GM12878 (cell line): Measurements from ENCODE around the gene DCTN4. TPM values are rescaled to one million over a fixed set of nuclear protein-coding genes. Genes with fewer than 3 reads are reported as not detected.

ENCODE experiments used
- ATAC-seq: fragments of 200-7000 bp; cut with Tn5 transposase; 3 replicates; pipeline ENCODE4 v1.9.1; 2020; ENCODE audit warnings: mild to moderate bottlenecking, moderate library complexity
- BruUV-seq: library from RNA; stranded (reverse); fragments of 400-500 nt; replicated peaks from 2 replicates; lab custom pipeline; 2021; lab: Mats Ljungman, UMichigan
- CTCF ChIA-PET: fragments of 300-600 bp; sonication (Branson Sonifier 250); formaldehyde crosslinking; extraction: SDS; loops from one replicate; lab custom pipeline; 2021; ENCODE audit warnings: inconsistent platforms; lab: Yijun Ruan, JAX
- POLR2A ChIA-PET: fragments of 350-600 bp; formaldehyde crosslinking; extraction: SDS; loops from one replicate; lab custom pipeline; 2021; ENCODE audit warnings: inconsistent platforms; lab: Charles Lee
- RAD21 ChIA-PET: fragments of 300-600 bp; sonication (Branson Sonifier 250); formaldehyde crosslinking; loops from one replicate; lab custom pipeline; 2023; ENCODE audit warnings: antibody characterized with exemption; ENCODE audit not compliant: unreplicated experiment; lab: Charles Lee
- SMC1A ChIA-PET: fragments of 300-600 bp; sonication (Branson Sonifier 250); formaldehyde crosslinking; loops from one replicate; lab custom pipeline; 2023; ENCODE audit not compliant: unreplicated experiment, uncharacterized antibody; lab: Charles Lee
- DNase-seq: peaks from one replicate; pipeline ENCODE4 v3.0.0-alpha.2; 2011; ENCODE audit warnings: low read depth, low spot score
- FAIRE-seq: peaks from 3 replicates; lab custom pipeline; 2011; peaks lifted over from hg19 to GRCh38; lab: Jason Lieb, UNC
- H2AFZ ChIP-seq: 2 replicates; pipeline ENCODE4 v1.6.0; 2011; ENCODE audit warnings: low read depth, low read length, control low read depth; ENCODE audit not compliant: control insufficient read depth
- H3K27ac ChIP-seq: 2 replicates; pipeline ENCODE4 v1.5.1; 2011; ENCODE audit warnings: control low read depth; ENCODE audit not compliant: control insufficient read depth, insufficient read depth
- H3K27me3 ChIP-seq, 2 experiments: replicated peaks in 1 of 2; 2 replicates each; pipeline versions ENCODE4 v1.6.0 to v1.6.1; 2011; ENCODE audit warnings: low read length in 1 of 2; ENCODE audit not compliant: control insufficient read depth in 2 of 2, insufficient read depth in 2 of 2
- H3K36me3 ChIP-seq, 2 experiments: 2 replicates each; pipeline ENCODE4 v1.5.1; 2011; ENCODE audit warnings: low read length in 1 of 2; ENCODE audit not compliant: control insufficient read depth in 2 of 2, insufficient read depth in 2 of 2
- H3K4me1 ChIP-seq: 2 replicates; pipeline ENCODE4 v1.6.1; 2011; ENCODE audit warnings: mild to moderate bottlenecking, low read length, moderate library complexity, mixed read lengths; ENCODE audit not compliant: control insufficient read depth, insufficient read depth
- H3K4me2 ChIP-seq: 2 replicates; pipeline ENCODE4 v1.6.0; 2011; ENCODE audit warnings: control low read depth; ENCODE audit not compliant: control insufficient read depth, insufficient read depth
- H3K4me3 ChIP-seq: fragments of 200-600 bp; sonication (generic); 2 replicates; pipeline ENCODE4 v1.5.1; 2016
- H3K79me2 ChIP-seq: 2 replicates; pipeline ENCODE4 v1.6.0; 2011; ENCODE audit warnings: low read length; ENCODE audit not compliant: control insufficient read depth, insufficient read depth
- H3K9ac ChIP-seq: 2 replicates; pipeline ENCODE4 v1.8.0; 2011; ENCODE audit warnings: low read length, control low read depth, mixed read lengths; ENCODE audit not compliant: control insufficient read depth, insufficient read depth
- H3K9me3 ChIP-seq: replicated peaks from 3 replicates; pipeline ENCODE4 v1.5.1; 2011; ENCODE audit warnings: mild to moderate bottlenecking, low read length; ENCODE audit not compliant: control insufficient read depth, insufficient read depth
- H4K20me1 ChIP-seq: 2 replicates; pipeline ENCODE4 v1.6.0; 2011; ENCODE audit not compliant: control insufficient read depth, insufficient read depth
- BMI1 ChIP-seq: fragments of 450-650 bp; IDR thresholded peaks from 2 replicates; pipeline ENCODE4 v1.6.1; 2016; ENCODE audit warnings: mild to moderate bottlenecking, moderate library complexity, borderline replicate concordance
- CREM ChIP-seq: IDR thresholded peaks from 2 replicates; pipeline ENCODE4 v1.6.1; 2014; ENCODE audit warnings: antibody characterized with exemption, low read depth
- JUNB ChIP-seq: IDR thresholded peaks from 2 replicates; pipeline ENCODE4 v1.6.1; 2016; ENCODE audit warnings: antibody characterized with exemption, mild to moderate bottlenecking
- NR2F1 ChIP-seq: fragments of 450-650 bp; conservative IDR thresholded peaks from 2 replicates; pipeline ENCODE4 v1.6.1; 2017; ENCODE audit warnings: mild to moderate bottlenecking
- NRF1 ChIP-seq: conservative IDR thresholded peaks from 2 replicates; pipeline ENCODE4 v1.6.1; 2011; ENCODE audit warnings: mild to moderate bottlenecking, low read depth, low read length, improper control_type of control experiment
- PML ChIP-seq: IDR thresholded peaks from 2 replicates; pipeline ENCODE4 v1.6.1; 2012; ENCODE audit warnings: low read length, inconsistent platforms
- POU2F2 ChIP-seq: IDR thresholded peaks from 3 replicates; pipeline ENCODE4 v1.6.1; 2011; ENCODE audit warnings: low read depth, mild to moderate bottlenecking, low read length, borderline replicate concordance
- SP1 ChIP-seq: IDR thresholded peaks from one replicate; pipeline ENCODE4 v1.6.1; 2011; ENCODE audit warnings: low read depth, low read length
- TCF3 ChIP-seq: IDR thresholded peaks from 2 replicates; pipeline ENCODE4 v1.6.1; 2012; ENCODE audit warnings: low read depth, mild to moderate bottlenecking, low read length, borderline replicate concordance; ENCODE audit not compliant: insufficient read depth
- YBX1 ChIP-seq: fragments of 450-650 bp; IDR thresholded peaks from 2 replicates; pipeline ENCODE4 v1.6.1; 2016; ENCODE audit warnings: antibody characterized with exemption
- ZNF274 ChIP-seq: IDR thresholded peaks from one replicate; pipeline ENCODE4 v1.8.0; 2011; ENCODE audit not compliant: insufficient read length, insufficient read depth
- WGBS: methylation state at CpG from one replicate; pipeline ENCODE4 v1.1.6; 2016; ENCODE audit warnings: low lambda C conversion rate; ENCODE audit not compliant: insufficient replicate concordance, insufficient coverage; ENCODE audit errors: missing lambda C conversion rate; 5-methylcytosine and 5-hydroxymethylcytosine counted together
- in situ Hi-C: fragments of 300-500 bp; cut with MboI; formaldehyde crosslinking; loops from 9 replicates; pipeline ENCODE4 v1.14.3; 2018; ENCODE audit warnings: mixed read lengths
- intact Hi-C: fragments of 100-400 bp; cut with micrococcal nuclease; formaldehyde crosslinking; loops from one replicate; pipeline ENCODE4 v1.14.2; 2022; ENCODE audit not compliant: unreplicated experiment
- polyA plus RNA-seq, 11 experiments: library from polyadenylated mRNA; depleted of rRNA in 4 of 11; unstranded in 6 of 11; stranded (reverse) in 5 of 11; fragments of >200 nt; fragmentation: Nextera tagmentation in 4 of 11; fragmentation: Illumina TruSeq in 1 of 11; extraction: Ambion mirVana in 4 of 11; extraction: Trizol in 1 of 11; gene quantifications; 1 replicate in 1 of 11; 2 replicates in 10 of 11; pipeline versions ENCODE4 v1.2.1 to v1.2.3, GENCODE V29; 2011 to 2016; ENCODE audit warnings: inconsistent platforms in 2 of 11, missing spikeins in 2 of 11, low read depth in 1 of 11
- total RNA-seq, 4 experiments: library from RNA; depleted of rRNA in 3 of 4; stranded (reverse); fragments of >200 nt in 3 of 4; fragmentation: Illumina TruSeq in 1 of 4; extraction: Trizol in 1 of 4; gene quantifications; 2 replicates each; pipeline versions ENCODE4 v1.2.1 to v1.2.3, GENCODE V29; 2013 to 2021
- TF ChIP-seq, protein P1 (sequence below): IDR thresholded peaks from 2 replicates; pipeline ENCODE4 v1.6.1; 2012; ENCODE audit warnings: low read depth, low read length, improper control_type of control experiment

Gene DCTN4
- total and polyA plus RNA-seq, 10 of the 15 experiments (the other 5 are each of a cell fraction or from before 2014, with no cell fraction given): 7.6 to 27.8 (median 18.0) TPM

- RAD21 ChIA-PET: interaction anchor here (1.1 kb wide), 1 partner anchor 99 kb away, joined by 4 read pairs; no protein-coding TSS in a partner anchor
These were observed 97.7 kb downstream of the DCTN4 start, which contains the start of gene MYOZ3 for GRCh38 chr5:150661086-150661485. Gene MYOZ3, plus strand, starts transcription at chr5:150661251. Its CDS starts 1,691 bp downstream, at chr5:150662942.

More at GRCh38 chr5:150661086-150661485, 97.7 kb downstream of the DCTN4 start, which contains the start of gene MYOZ3:
- no peak within 1 kb of the TSS for H3K27ac ChIP-seq
- H2AFZ ChIP-seq: no peak within 1 kb of the TSS
- no peak within 1 kb of the TSS for H3K9ac ChIP-seq
- no peak for TF ChIP-seq TCF3
- no peak for TF ChIP-seq POU2F2
- TF ChIP-seq CREM: no peak
- TF ChIP-seq, protein P1, sequence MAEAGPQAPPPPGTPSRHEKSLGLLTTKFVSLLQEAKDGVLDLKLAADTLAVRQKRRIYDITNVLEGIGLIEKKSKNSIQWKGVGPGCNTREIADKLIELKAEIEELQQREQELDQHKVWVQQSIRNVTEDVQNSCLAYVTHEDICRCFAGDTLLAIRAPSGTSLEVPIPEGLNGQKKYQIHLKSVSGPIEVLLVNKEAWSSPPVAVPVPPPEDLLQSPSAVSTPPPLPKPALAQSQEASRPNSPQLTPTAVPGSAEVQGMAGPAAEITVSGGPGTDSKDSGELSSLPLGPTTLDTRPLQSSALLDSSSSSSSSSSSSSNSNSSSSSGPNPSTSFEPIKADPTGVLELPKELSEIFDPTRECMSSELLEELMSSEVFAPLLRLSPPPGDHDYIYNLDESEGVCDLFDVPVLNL: no peak
- TF ChIP-seq BMI1: no peak
- TF ChIP-seq NRF1: no peak
- TF ChIP-seq ZNF274: no peak
- no peak for TF ChIP-seq JUNB
- TF ChIP-seq SP1: no peak
- no peak for TF ChIP-seq PML
- no peak for TF ChIP-seq YBX1
- TF ChIP-seq NR2F1: no peak
- H3K4me2 ChIP-seq: no peak within 1 kb of the TSS
- BruUV-seq: no TSS peak
- H3K9me3 ChIP-seq: no peaks in the 10 kb centered on the region
- no peak within 1 kb of the TSS for H3K4me3 ChIP-seq
- ChIA-PET CTCF (interaction anchor here (0.6 to 12.7 kb wide), 6 partner anchors 10 to 204 kb away, joined by 3 to 236 read pairs (median 3); partner anchors contain the start of gene IRGM), POLR2A (no interaction called here), SMC1A (interaction anchor here (1.0 to 1.9 kb wide), 3 partner anchors 8 to 101 kb away, joined by 3 to 6 read pairs (median 4); no protein-coding TSS in a partner anchor)
- no peaks in the 10 kb centered on the region for H3K36me3 ChIP-seq
- no peaks in the 10 kb centered on the region; a peak in 2 of 4 replicates for H3K27me3 ChIP-seq
- DNase-seq: no peak
- no peak for ATAC-seq
- no peaks in the 10 kb centered on the region for H3K79me2 ChIP-seq
- in situ Hi-C loops: no loop called here
- no peaks in the 10 kb centered on the region for H4K20me1 ChIP-seq
- intact Hi-C loops: no loop called here
- 33% methylated on average over 7 of the region's 7 CpGs for WGBS
- H3K4me1 ChIP-seq: peaks cover 5% of the 10 kb centered on the region
- FAIRE-seq: no peak
